HG03565 (cell line): ENCODE data around the gene ZACN.

Experiments used
- ATAC-seq: cut with Tn5 transposase; IDR thresholded peaks from one replicate; pipeline ENCODE4 v1.9.1; 2021; ENCODE audit warnings: mild to moderate bottlenecking, moderate library complexity; ENCODE audit not compliant: unreplicated experiment

ZACN gene

DNA sequence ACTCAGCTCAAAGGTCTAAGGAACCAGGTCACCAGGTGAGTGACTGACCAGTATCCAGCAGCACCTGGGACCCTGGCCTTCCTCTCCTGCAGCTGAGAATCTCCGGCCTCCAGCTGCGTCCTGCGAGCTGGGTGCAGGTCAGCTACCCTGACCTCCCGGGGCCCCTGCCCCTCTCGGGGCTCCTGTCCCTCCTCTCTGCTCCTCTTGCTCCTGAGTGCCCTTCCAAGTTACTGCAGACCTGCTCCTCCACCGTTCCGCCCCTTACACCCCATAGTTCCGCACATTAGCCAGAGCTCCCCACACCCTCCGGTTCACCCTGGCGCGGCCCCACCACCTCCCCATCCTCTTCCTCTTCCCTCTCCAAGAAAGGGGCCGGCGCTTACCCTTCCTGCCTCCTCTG lies 51.5 kb downstream of the ZACN start:
- ATAC-seq = no peak

DNA sequence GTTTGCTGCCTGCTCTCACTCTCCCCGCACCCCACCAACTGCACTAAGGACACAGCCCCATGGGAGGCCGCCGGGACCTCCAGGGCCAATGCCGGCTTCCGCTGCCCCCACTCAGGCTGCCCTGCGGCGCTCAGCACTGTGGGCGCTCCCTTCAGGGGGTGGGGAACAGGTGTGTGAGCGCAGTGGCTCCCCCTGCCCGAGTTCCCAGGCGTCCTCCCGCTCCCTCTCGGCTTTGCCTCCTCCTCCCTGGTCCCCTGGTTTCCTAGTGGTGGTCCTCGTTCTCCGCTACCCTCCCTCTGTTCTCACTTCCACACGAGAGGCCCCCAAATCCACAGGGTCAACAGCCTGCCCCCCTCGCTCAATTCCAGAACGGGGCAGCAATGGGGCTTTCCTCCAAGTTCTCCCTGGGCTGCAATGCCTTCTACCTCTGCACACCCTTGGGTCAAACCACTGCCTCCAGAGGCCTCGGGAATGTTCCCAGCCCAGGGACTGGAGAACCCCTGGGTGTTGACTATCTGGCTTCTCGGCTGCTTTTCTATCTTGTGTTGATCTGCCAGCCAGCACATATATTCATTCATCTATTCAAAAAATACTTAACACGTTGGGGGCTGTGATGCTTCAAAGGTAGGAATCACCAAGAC lies 52.2 kb downstream of the ZACN start:
- no peak for ATAC-seq

DNA sequence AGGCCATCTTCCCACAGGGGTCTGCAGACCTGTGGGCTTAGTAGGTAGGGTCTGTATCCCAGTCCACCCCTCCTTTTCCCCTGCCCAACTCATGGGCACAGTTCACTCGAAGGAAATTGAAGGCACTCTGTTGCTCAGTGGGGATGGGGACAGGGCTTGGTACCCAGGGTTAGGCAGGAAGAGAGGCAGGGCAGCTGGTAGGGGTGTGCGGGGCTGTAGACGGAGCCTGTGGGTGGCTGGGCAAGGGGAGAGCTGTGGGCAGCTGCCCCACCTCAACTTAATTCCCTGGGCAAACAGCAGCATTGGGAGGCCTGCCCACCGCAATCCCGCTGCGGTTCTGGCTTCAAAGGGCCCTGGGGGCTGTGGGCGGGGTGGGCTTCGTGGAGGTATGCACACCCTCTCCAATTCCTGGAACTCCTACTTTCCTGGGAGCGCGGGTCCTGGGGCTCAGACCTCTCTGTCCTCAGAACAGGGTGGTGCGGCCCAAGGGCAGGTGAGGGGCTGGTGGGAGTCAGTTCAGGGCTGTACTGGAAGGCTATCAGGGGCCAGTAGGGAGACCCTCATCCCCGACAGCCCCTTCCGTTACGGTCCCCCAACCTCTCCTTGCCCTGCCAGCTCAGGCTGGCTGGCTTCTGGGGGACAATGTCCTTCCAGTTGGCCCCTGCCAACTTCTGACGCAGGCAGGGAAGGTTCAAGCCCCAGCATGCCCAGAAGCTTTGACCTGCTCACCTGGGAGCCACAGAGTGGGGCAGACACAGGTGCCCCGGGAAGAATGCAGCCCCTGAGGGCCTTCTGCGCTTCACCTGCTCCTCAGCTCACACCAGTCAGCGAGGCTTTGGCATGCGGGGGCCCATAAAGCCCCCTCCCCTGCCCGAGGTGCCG lies 53.0 kb downstream of the ZACN start:
- ATAC-seq = no peak
